H9 (cell line): Measurements from ENCODE around the gene DNAJC30. TPM values are rescaled to one million over a fixed set of nuclear protein-coding genes. Genes with fewer than 3 reads are reported as not detected.
A peak's percentile ranks its signal among the peaks of the same experiment; 100 is the strongest.

Source experiments
- DNase-seq: peaks from one replicate; pipeline ENCODE4 v3.0.0-alpha.2; 2017
- H2AFZ ChIP-seq: one replicate; pipeline ENCODE4 v1.6.1; 2013; ENCODE audit warnings: mild to moderate bottlenecking, low read length, control low read depth, moderate library complexity
- H2AK5ac ChIP-seq: 2 replicates; pipeline ENCODE4 v1.6.1; 2013; ENCODE audit warnings: low read length, control low read depth, mixed read lengths; ENCODE audit not compliant: insufficient read length
- H2BK120ac ChIP-seq: one replicate; pipeline ENCODE4 v1.6.1; 2013; ENCODE audit warnings: low read depth, mild to moderate bottlenecking, low read length, control low read depth, inconsistent platforms; ENCODE audit not compliant: poor library complexity, severe bottlenecking
- H2BK12ac ChIP-seq: 2 replicates; pipeline ENCODE4 v1.6.1; 2013; ENCODE audit warnings: low read length, control low read depth, mixed read lengths, low read depth; ENCODE audit not compliant: insufficient read length
- H2BK15ac ChIP-seq: 2 replicates; pipeline ENCODE4 v1.6.1; 2013; ENCODE audit warnings: low read depth, low read length, control low read depth
- H2BK20ac ChIP-seq: one replicate; pipeline ENCODE4 v1.6.1; 2013; ENCODE audit warnings: low read depth, mild to moderate bottlenecking, low read length, control low read depth, inconsistent platforms; ENCODE audit not compliant: poor library complexity, severe bottlenecking
- H2BK5ac ChIP-seq: 2 replicates; pipeline ENCODE4 v1.6.1; 2013; ENCODE audit warnings: low read length, control low read depth, mixed read lengths; ENCODE audit not compliant: insufficient read length
- H3K14ac ChIP-seq: 2 replicates; pipeline ENCODE4 v1.6.1; 2013; ENCODE audit warnings: low read length, control low read depth; ENCODE audit not compliant: insufficient read depth
- H3K18ac ChIP-seq: 2 replicates; pipeline ENCODE4 v1.6.1; 2013; ENCODE audit warnings: low read depth, mild to moderate bottlenecking, mixed read lengths, low read length, control low read depth; ENCODE audit not compliant: insufficient read length
- H3K23ac ChIP-seq: 2 replicates; pipeline ENCODE4 v1.6.1; 2013; ENCODE audit warnings: low read length, control low read depth, mixed read lengths, low read depth; ENCODE audit not compliant: insufficient read length
- H3K23me2 ChIP-seq: 2 replicates; pipeline ENCODE4 v1.6.1; 2013; ENCODE audit warnings: low read depth, mild to moderate bottlenecking, mixed read lengths, low read length, control low read depth; ENCODE audit not compliant: insufficient read length, poor library complexity, severe bottlenecking
- H3K27ac ChIP-seq: 2 replicates; pipeline ENCODE4 v1.5.1; 2013; ENCODE audit warnings: low read length, control low read depth, mixed read lengths, low read depth; ENCODE audit not compliant: insufficient read length
- H3K27me3 ChIP-seq: 2 replicates; pipeline ENCODE4 v1.6.1; 2013; ENCODE audit warnings: low read length, control low read depth, inconsistent platforms; ENCODE audit not compliant: insufficient read depth
- H3K4ac ChIP-seq: 2 replicates; pipeline ENCODE4 v1.6.1; 2013; ENCODE audit warnings: low read depth, mild to moderate bottlenecking, control low read depth, inconsistent platforms, low read length, moderate library complexity
- H3K4me1 ChIP-seq: 2 replicates; pipeline ENCODE4 v1.6.1; 2013; ENCODE audit warnings: low read length, control low read depth, inconsistent platforms; ENCODE audit not compliant: insufficient read depth
- H3K4me2 ChIP-seq: 2 replicates; pipeline ENCODE4 v1.6.1; 2013; ENCODE audit warnings: low read length, control low read depth, mixed read lengths; ENCODE audit not compliant: insufficient read length, insufficient read depth
- H3K56ac ChIP-seq: 2 replicates; pipeline ENCODE4 v1.6.1; 2013; ENCODE audit warnings: low read depth, mild to moderate bottlenecking, mixed read lengths, low read length, control low read depth; ENCODE audit not compliant: insufficient read length
- H3K79me1 ChIP-seq: 2 replicates; pipeline ENCODE4 v1.6.1; 2013; ENCODE audit warnings: low read depth, mild to moderate bottlenecking, moderate library complexity, low read length, control low read depth, inconsistent platforms; ENCODE audit not compliant: insufficient read depth, poor library complexity, severe bottlenecking
- H3K79me2 ChIP-seq: 2 replicates; pipeline ENCODE4 v1.6.1; 2013; ENCODE audit warnings: low read length, control low read depth, inconsistent platforms; ENCODE audit not compliant: insufficient read depth
- H3K9ac ChIP-seq: 2 replicates; pipeline ENCODE4 v1.6.1; 2013; ENCODE audit warnings: low read length, control low read depth, mixed read lengths; ENCODE audit not compliant: insufficient read length; ENCODE audit errors: extremely low read depth
- H3K9me3 ChIP-seq: one replicate; pipeline ENCODE4 v1.6.1; 2013; ENCODE audit warnings: low read depth, low read length, inconsistent platforms; ENCODE audit not compliant: control insufficient read depth
- H3T11ph ChIP-seq: one replicate; pipeline ENCODE4 v1.6.1; 2013; ENCODE audit warnings: mild to moderate bottlenecking, low read length, control low read depth, inconsistent platforms
- H4K20me1 ChIP-seq: one replicate; pipeline ENCODE4 v1.6.1; 2013; ENCODE audit not compliant: control insufficient read depth, insufficient read length, insufficient read depth
- H4K5ac ChIP-seq: 2 replicates; pipeline ENCODE4 v1.6.1; 2013; ENCODE audit warnings: low read depth, mild to moderate bottlenecking, mixed read lengths, low read length, control low read depth; ENCODE audit not compliant: insufficient read length
- H4K8ac ChIP-seq: replicated peaks from 2 replicates; pipeline ENCODE4 v1.6.1; 2013; ENCODE audit warnings: low read length, control low read depth, mixed read lengths, low read depth; ENCODE audit not compliant: insufficient read length
- H4K91ac ChIP-seq: 2 replicates; pipeline ENCODE4 v1.6.1; 2013; ENCODE audit warnings: low read depth, mild to moderate bottlenecking, moderate library complexity, mixed read lengths, low read length, control low read depth; ENCODE audit not compliant: insufficient read length
- H3K27ac Mint-ChIP-seq, 3 experiments: 2 replicates in 2 of 3; 3 replicates in 1 of 3; pipeline ENCODE4 v1.8.0; 2020 to 2021; ENCODE audit warnings: mixed read lengths in 3 of 3, mild to moderate bottlenecking in 1 of 3, moderate library complexity in 1 of 3
- H3K27me3 Mint-ChIP-seq: 2 replicates; pipeline ENCODE4 v1.8.0; 2021; ENCODE audit warnings: low read depth, mild to moderate bottlenecking, moderate library complexity, mixed read lengths
- H3K36me3 Mint-ChIP-seq, 3 experiments: 2 replicates in 2 of 3; 3 replicates in 1 of 3; pipeline ENCODE4 v1.8.0; 2020 to 2021; ENCODE audit warnings: low read depth in 3 of 3, mixed read lengths in 3 of 3; ENCODE audit not compliant: insufficient read depth in 1 of 3
- H3K4me1 Mint-ChIP-seq, 2 experiments: 2 replicates each; pipeline ENCODE4 v1.8.0; 2020; ENCODE audit warnings: mixed read lengths in 2 of 2
- H3K4me3 Mint-ChIP-seq, 2 experiments: 2 replicates in 1 of 2; 3 replicates in 1 of 2; pipeline ENCODE4 v1.8.0; 2020 to 2021; ENCODE audit warnings: mild to moderate bottlenecking in 2 of 2, mixed read lengths in 2 of 2, moderate library complexity in 1 of 2
- H3K9me3 Mint-ChIP-seq, 2 experiments: 2 replicates in 1 of 2; 3 replicates in 1 of 2; pipeline ENCODE4 v1.8.0; 2020; ENCODE audit warnings: mild to moderate bottlenecking in 2 of 2, mixed read lengths in 2 of 2, moderate library complexity in 1 of 2
- WGBS: extraction: QIAGEN DNeasy Blood & Tissue Kit; methylation state at CpG from one replicate; pipeline ENCODE4 v1.1.7; 2013; ENCODE audit warnings: missing lambda C conversion rate, low lambda C conversion rate, mixed read lengths; ENCODE audit not compliant: insufficient read length; ENCODE audit errors: extremely low coverage; 5-methylcytosine and 5-hydroxymethylcytosine counted together
- total RNA-seq: library from RNA; stranded (reverse); gene quantifications from 2 replicates; pipeline ENCODE4 v1.2.1, GENCODE V29; 2021
- TF ChIP-seq, protein P1 (sequence below): fragments of 200-600 bp; sonication (generic); conservative IDR thresholded peaks from 3 replicates; pipeline ENCODE4 v1.8.0; 2021; ENCODE audit warnings: antibody characterized with exemption, mild to moderate bottlenecking

DNAJC30 gene
- total RNA-seq, 1 experiment from 2014 or later = 8.1 TPM

DNA sequence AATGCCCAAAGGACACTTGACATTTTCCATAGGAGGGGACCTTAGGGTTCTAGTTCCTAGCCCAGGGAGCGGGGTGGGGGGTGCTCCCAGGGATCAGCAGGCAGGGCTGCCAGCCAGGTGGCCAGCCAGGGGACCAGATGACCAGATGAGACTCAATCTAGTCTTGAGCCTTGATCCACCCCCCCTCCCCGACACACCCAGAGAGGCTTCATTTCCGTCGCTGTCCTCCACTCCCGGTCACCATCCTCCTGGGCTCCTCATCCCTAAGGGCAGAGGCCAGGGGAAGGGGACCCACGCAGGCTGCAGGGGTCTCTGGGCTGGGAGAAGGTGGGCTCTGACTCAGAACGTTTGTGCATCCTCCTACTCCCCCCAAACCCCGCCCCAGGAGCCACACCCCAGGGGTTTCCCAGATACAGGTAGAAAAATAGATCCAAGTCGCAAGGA lies 35.2 kb upstream of the DNAJC30 start:
- peaks cover 38% of the 10 kb centered on the region for H3K27me3 Mint-ChIP-seq
- peaks cover 0 to 2% (median 0%) of the 10 kb centered on the region in 3 experiments; a peak in 2 of 7 replicates for H3K36me3 Mint-ChIP-seq
- H3T11ph ChIP-seq = no peak overlapping the region
- H3K4me3 Mint-ChIP-seq = peak overlapping the region; percentile 58 to 77
- H3K79me1 ChIP-seq = no peaks in the 10 kb centered on the region
- H4K5ac ChIP-seq = no peak overlapping the region
- H4K8ac ChIP-seq = no peak overlapping the region
- H3K4me2 ChIP-seq = peak overlapping the region; percentile 74
- no peak for DNase-seq
- H3K23me2 ChIP-seq = peaks cover 9% of the 10 kb centered on the region
- H2AK5ac ChIP-seq = no peak overlapping the region
- peaks cover 0 to 7% of the 10 kb centered on the region in 2 experiments; a peak in 2 of 4 replicates for H3K4me1 Mint-ChIP-seq
- H2BK15ac ChIP-seq = no peak overlapping the region
- no peak overlapping the region for H3K14ac ChIP-seq
- H3K4me1 ChIP-seq = no peaks in the 10 kb centered on the region
- H3K18ac ChIP-seq = no peak overlapping the region
- no peak overlapping the region for H3K27ac ChIP-seq
- no peaks in the 10 kb centered on the region for H3K79me2 ChIP-seq
- H4K91ac ChIP-seq = no peak overlapping the region
- no peak overlapping the region for H2BK5ac ChIP-seq
- no CpG with 5 or more reads among the region's 9 CpGs for WGBS
- no peak overlapping the region for H2BK20ac ChIP-seq
- no peak overlapping the region for H2BK12ac ChIP-seq
- H4K20me1 ChIP-seq = no peaks in the 10 kb centered on the region
- H3K27me3 ChIP-seq = peaks cover 3% of the 10 kb centered on the region; the same call in 1 of the 2 replicates
- H2AFZ ChIP-seq = no peak overlapping the region
- no peak overlapping the region for H3K23ac ChIP-seq
- TF ChIP-seq, protein P1, sequence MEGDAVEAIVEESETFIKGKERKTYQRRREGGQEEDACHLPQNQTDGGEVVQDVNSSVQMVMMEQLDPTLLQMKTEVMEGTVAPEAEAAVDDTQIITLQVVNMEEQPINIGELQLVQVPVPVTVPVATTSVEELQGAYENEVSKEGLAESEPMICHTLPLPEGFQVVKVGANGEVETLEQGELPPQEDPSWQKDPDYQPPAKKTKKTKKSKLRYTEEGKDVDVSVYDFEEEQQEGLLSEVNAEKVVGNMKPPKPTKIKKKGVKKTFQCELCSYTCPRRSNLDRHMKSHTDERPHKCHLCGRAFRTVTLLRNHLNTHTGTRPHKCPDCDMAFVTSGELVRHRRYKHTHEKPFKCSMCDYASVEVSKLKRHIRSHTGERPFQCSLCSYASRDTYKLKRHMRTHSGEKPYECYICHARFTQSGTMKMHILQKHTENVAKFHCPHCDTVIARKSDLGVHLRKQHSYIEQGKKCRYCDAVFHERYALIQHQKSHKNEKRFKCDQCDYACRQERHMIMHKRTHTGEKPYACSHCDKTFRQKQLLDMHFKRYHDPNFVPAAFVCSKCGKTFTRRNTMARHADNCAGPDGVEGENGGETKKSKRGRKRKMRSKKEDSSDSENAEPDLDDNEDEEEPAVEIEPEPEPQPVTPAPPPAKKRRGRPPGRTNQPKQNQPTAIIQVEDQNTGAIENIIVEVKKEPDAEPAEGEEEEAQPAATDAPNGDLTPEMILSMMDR = no peak
- no peak overlapping the region for H3K9ac ChIP-seq
- H3K9me3 Mint-ChIP-seq = no peaks in the 10 kb centered on the region; a peak in 1 of 5 replicates
- no peak overlapping the region for H3K4ac ChIP-seq
- no peak overlapping the region for H3K27ac Mint-ChIP-seq
- H3K9me3 ChIP-seq = no peaks in the 10 kb centered on the region
- H3K56ac ChIP-seq = no peak overlapping the region
- H2BK120ac ChIP-seq = no peak overlapping the region
